HG03378 (cell line): Measurements from ENCODE around the gene CEP41.
"Not testable (repeated sequence)": the region's sequence is repeated elsewhere in the genome, so short reads cannot be mapped to it uniquely, and the experiment has no call there.

ENCODE experiments used
- ATAC-seq: cut with Tn5 transposase; IDR thresholded peaks from one replicate; pipeline ENCODE4 v1.9.1; 2021; ENCODE audit warnings: mild to moderate bottlenecking, moderate library complexity; ENCODE audit not compliant: unreplicated experiment

Gene CEP41

DNA sequence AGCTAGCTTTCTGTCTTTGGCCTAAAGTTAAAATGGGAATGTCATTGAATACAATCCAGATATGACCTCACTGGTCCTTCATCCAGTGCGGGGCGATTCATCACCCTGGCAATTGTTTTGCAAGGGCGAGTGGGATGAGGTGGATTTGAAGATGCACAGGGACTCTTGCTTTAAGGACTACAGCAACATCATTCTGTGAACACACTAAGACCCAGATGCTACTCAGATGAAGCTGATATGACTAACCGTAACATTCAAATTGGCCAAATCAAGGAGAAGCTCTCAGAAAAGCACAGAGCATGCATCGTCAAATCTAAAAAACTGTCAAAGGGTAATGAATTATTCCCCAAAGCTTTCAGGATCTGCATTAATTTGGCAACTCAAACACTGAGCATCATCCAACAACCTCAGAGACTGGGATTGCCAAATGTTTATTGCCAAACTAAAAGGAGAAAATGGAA lies 47.7 kb downstream of the CEP41 start:
- no peak for ATAC-seq

DNA sequence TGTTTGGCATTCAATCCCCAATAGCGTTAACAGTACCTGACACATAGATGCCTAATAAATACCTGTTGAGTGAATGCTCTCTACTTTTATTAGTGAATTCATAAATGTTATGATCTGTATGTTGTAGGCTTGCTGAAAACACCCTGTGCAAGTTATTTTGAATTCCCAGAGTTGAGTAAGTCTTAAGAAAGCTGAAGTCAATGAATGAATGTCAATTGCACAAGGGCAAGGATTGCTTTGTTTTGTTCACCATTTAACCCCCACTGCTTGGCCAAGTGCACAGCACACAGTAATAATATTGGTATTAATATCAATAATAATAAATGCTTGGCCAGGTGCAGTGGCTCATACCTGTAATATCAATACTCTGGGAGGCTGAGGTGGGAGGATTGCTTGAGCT lies 50.3 kb downstream of the CEP41 start:
- no peak for ATAC-seq

DNA sequence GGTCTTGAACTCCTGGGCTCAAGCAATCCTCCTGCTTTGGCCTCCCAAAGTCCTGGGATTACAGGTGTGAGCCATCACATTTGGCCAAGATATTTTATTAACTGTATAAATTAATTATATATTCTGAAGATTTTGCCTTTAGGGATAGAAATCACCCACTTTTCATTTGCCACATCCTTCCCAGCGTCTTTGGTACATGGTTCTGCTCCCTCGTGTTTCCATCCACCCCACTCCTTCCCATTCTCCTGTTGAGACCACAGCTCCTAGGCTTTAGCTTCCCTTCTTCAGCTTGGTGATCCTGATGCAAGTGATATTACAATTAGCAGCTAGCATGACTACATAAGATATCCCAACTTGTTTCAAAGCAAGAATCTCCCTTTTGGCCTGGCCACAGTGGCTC lies 52.1 kb downstream of the CEP41 start:
- ATAC-seq, result no peak

DNA sequence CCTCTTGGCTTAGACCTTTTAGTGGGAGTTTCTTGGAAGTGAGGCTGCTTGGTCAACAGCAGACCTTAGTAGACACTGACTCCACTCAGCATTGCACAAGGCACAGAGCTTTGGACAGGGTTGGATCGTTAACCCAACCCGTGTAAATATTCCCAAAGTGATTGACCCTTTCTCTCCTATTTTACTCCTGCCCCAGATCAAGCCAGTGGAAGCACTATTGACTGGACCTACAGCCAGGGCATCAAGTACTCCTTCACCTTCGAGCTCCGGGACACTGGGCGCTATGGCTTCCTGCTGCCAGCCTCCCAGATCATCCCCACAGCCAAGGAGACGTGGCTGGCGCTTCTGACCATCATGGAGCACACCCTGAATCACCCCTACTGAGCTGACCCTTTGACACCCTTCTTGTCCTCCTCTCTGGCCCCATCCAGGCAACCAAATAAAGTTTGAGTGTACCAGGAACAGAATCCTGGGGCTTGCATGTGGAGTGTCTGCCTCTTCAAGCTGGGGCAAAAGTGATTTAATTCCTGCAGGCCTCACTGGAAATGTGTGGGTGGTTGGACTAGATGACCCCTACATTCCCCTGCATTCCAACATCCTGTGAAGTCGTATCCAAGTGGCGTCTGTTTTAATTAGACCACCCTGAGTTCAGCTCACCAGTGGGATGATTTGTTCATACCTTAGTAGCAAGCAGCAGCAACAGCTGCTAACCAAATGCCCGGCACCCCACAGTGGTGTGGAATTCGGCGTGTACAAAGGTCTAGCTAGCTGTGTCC lies 53.0 kb downstream of the CEP41 start:
- no peak for ATAC-seq

DNA sequence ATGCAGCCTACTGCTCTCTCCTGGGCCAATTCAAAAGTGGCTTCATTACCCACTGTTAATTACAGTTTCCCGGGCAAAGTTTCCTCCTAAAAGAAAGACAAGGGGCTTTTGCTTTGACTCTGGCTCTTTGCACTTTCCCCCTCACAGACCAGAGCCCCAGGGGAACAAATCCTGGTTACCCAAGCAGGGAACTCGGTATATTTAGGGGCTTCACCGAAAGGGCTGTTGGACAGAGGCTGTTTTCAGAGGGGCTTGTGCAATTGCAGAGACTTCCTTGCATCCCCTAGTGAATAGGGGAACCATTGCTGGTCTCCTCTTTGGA lies 53.5 kb downstream of the CEP41 start:
- no peak for ATAC-seq

DNA sequence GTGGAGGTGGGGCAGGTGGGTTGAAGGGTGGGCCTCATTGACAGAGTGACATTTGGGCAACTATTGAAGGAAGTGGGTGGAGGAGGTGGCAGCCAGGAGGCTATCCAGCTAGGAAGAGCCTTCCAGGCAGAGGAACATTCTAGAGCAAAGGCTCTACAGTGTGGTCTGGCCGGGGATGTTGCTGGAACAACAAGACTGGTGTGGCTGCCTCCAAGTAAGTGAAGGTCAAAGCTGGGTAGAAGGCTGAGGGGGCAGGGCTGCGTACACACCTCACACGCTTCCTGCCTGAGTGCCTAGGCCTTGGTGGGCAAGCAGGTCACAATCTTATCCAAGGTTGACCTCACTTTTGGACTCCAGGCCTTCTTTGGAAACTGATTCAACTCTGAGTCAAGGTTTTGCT lies 53.9 kb downstream of the CEP41 start:
- ATAC-seq, result no peak

DNA sequence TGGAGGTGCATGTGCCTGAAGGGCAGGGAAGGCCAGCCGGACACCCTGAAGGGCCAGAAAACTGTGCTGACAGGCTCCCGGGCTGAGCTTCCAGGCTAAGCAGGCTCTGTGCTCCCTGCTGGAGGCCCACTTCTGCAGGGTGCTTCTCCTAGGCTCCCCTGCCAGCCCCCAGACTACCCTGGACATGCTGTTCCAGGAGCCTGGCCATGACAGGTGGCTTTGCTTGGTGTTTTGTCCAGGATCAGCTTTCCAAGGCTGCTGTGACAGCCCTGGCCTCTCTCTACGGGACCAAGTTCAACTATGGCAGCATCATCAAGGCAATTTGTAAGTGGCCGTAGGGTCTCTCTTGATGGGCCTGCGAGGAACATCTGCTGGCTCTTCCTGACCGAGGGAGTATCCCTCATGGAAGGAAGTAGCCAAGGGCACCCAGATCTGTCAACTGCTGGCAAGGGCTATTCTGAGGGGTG lies 55.2 kb downstream of the CEP41 start:
- no peak for ATAC-seq

DNA sequence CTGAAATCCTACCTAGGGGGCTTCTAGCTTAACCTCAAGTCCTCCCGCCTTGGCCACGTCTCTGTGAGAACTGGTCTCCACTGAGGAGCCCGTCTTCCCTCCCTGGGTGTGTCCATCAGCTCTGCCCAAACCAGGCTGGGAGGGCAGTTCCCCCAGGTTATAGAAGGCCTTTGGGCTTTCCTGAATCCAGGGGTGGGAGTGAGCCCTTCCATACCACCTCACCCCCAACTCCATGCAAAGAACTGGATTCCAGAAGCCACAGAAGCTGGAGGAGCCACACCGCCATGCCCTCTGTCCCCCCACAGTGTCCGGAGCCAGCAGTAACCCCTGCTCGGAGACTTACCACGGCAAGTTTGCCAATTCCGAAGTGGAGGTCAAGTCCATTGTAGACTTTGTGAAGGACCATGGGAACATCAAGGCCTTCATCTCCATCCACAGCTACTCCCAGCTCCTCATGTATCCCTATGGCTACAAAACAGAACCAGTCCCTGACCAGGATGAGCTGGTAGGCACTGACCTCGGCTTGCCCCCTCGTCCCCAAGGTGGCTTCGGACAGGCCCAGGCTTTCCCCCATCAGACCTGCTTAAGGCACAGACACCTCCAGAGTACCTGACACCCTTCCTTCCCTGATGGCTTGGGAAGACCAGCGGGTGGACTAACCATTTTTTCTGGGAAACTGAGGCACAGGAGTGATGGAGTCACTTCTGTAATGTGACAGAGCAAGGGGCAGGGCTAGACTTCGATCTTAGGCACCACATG lies 55.8 kb downstream of the CEP41 start:
- no peak for ATAC-seq

DNA sequence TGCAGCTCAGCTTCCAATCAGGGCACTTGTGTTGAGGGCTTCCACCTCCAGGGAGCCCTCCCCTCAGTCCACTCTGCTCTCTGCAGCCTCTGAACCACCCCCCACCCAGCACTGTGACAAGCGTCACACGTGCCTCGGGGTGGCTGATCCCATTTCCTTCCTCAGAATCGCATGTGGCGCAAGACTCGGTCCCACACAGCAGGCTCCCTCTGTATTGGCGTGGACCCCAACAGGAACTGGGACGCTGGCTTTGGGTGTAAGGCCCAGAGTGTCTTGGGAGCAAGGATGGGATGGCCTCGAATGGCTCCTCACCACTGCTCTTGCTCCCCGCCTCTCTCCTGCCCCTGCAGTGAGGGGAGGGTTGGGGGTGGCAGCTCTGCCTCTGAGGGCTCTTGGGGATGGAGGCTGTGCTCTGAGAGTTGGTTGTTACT lies 56.4 kb downstream of the CEP41 start:
- ATAC-seq, result no peak

DNA sequence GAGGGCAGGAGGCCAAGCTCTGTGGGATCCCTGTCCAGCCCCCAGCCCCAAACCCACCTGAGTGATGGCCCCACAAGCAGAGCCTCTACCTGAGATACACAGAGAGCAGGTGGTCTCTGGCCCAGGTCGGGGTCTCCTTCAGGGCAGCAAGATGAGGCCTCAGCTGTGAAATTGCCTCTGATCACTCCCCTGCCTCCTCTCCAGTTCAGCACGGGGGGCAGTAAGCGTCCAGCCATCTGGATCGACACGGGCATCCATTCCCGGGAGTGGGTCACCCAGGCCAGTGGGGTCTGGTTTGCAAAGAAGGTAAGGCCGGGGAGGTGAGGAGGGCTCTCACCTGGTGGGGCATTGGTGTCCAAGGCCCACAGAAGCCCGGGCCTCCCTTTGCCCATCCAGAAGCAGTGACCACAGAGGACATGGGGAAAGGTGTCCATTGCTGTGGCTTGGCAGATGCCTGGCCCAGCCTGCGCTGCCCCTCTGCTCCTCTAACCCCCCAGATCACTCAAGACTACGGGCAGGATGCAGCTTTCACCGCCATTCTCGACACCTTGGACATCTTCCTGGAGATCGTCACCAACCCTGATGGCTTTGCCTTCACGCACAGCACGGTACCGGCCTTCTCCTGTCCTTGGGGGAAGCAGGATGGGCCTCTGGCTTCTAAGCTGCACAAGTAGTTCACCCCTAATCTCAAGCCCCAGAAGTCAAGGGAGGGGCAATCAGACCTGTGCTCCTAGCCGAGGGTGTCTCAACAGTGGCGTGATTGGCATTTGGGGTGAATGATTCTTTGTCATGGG lies 57.4 kb downstream of the CEP41 start:
- no peak for ATAC-seq

DNA sequence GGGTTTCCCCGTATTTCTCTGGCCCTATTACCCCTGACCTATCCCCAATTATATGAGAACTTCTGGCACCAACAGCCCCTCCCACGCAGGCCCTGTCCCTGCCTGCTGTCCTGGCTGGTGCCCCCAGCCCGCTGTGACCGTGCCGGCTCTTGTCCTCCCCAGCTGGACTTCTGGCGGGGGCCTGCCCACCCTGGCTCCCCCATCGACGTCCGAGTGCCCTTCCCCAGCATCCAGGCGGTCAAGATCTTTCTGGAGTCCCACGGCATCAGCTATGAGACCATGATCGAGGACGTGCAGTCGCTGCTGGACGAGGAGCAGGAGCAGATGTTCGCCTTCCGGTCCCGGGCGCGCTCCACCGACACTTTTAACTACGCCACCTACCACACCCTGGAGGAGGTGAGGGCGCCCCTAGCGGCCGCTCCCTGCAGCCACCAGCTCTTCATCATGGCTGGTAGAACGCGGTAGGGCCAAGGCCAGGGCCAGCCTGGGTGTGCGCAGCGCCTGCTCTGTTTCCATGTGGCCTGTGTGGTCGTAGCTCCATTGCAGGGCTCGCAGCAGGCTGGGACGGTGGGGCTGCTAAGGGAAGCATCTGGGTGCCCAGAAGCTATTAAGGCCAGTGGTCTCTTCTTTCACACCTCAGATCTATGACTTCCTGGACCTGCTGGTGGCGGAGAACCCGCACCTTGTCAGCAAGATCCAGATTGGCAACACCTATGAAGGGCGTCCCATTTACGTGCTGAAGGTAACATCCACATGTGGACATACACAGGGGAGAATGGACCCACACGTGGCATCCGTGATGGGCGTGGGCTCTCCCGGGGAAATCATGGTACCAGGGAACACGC lies 59.1 kb downstream of the CEP41 start:
- no peak for ATAC-seq

DNA sequence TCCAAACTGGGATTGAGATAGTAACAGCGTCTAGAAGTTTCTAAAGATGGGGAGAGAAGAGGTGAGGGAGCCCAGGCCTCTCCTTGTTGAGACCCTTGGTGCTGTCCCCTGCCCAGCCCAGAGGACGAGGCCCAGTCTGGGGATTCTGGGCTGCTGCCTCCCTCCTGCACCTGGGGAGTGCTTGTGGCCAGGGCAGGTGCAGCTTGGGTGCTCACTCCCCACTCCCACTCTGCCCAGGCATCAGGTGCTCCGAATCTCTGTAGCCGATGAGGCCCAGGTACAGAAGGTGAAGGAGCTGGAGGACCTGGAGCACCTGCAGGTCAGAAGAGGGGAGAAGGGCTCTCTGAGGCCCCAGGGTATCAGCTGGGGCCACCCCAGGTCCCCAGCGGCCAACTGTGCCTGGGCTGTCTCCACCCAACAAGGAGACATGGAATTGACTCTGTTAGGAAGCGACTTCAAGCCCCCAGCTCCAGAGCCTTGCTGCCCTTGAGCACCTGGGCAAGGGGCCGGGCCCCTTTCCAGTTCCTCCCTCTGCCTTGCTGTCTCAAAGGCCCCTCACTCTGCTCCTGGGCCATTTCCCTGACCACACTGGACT lies 59.9 kb downstream of the CEP41 start:
- ATAC-seq, result no peak

DNA sequence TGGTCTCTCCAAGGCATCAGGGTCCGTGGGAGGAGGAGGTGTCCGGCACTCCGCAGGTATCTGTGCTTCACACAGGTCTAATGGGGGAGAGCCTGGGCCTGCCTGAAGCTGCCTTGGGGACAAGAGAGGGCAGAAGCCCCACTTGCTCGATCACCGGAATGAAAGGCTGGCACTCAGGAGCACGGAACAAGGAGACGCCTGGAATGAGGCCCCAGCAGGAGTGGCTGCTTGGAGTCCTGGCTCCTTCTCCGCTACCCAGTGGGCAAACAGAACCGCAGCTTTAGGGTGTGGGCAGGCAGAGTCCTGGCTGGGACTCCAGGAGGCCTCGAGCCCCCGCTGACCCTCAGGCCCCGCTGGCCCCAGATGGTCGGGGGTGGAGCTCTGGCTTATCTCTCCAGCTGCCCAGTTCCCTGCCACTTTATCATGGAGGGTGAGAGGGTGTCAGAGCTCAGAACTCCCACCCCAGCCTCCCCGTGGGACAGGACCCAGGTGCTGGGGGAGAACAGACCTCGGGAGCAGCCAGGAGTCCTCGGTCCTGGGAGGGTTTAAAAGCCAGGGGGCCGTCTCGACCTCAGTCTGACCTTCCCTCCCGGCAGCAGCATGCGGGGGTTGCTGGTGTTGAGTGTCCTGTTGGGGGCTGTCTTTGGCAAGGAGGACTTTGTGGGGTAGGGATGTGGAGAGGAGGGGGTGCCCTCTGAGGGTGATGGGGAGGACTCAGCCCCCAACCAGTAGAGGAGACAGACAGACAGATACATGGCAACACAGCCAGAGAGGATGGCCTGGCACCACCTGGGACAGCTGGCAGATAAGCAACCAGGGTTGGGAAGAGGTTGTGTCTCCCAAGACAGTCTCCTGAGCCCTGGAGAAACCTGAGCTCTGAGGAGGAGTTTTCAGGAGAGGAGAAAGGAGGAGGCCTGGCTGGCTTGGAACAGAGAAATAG lies 60.6 kb downstream of the CEP41 start, which contains the start of gene CPA1:
CPA1 (plus strand) TSS at position 574 of the 940 bp plus-strand sequence; CDS start at position 601, 27 bp downstream.
- ATAC-seq, result no peak

DNA sequence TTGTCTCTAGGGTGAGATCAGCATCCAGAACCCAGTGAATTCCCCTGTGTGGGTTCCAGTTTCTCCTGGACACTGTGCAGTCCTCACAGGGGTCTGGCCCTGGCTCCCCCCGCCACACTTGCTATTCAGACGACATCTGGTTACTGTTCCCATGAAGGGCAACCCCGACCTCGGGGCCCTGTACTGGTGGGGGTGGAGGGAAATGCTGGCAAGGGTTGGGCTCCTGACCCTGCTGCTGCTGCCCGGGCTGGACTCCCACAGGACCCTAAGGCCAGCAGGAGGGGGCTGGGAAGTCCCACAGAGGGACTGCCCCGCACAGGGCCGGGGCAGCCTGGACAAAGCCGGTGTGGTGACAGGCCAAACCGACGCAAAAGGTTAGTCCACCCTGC lies 61.3 kb downstream of the CEP41 start:
- no peak for ATAC-seq

DNA sequence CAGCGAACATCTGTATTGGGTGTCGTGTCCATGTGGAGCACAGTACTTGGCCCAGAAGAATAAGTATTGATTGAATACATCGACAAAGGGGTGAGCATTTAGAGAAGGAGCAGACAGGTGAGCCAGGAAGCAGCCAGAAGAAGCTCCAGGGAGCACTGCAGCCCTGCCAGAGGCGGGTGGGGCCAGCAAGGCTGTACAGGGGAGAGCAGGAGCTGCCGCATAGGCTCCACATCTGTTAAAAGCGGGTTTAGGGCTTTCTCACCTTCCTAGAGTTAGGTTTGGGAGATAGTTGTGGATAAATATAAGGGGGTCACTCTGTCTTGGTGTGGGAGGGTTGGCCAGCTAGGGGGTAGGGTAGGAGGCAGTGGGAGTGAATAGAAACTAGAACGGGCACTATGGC lies 61.8 kb downstream of the CEP41 start:
- ATAC-seq, result no peak

DNA sequence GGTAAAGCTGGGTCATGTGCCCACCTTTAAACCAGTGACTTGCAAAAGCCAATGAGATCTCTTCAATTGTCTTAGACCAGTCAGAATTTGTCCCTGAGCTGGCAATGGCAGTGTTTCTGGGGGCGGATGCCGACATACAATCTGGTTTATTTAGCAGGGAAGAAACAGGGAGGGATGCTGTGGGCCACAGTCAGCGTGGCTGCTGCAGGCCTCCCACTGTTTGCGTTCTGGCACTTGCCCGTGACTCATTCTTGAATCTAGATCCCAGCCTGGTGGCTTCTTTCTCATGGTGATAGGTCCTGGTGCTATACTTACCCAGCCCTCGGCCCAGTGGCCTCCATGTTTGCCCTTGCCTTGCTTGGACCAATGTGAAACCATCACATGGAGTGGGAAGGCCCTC lies 63.6 kb downstream of the CEP41 start:
- ATAC-seq, result no peak

DNA sequence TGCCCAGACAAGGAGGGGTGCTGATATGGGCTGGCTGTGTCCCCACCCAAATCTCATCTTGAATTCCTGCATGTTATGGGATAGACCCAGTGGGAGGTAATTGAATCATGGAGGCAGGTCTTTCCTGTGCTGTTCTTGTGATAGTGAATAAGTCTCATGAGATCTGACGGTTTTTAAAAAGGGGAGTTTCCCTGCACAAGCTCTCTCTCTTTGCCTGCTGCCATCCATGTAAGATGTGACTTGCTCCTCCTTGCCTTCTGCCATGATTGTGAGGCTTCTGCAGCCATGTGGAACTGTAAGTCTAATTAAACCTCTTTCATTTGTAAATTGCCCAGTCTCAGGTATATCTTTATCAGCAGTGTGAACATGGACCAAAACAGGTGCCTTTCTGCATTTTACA lies 64.4 kb downstream of the CEP41 start:
- ATAC-seq, result not testable (repeated sequence)

DNA sequence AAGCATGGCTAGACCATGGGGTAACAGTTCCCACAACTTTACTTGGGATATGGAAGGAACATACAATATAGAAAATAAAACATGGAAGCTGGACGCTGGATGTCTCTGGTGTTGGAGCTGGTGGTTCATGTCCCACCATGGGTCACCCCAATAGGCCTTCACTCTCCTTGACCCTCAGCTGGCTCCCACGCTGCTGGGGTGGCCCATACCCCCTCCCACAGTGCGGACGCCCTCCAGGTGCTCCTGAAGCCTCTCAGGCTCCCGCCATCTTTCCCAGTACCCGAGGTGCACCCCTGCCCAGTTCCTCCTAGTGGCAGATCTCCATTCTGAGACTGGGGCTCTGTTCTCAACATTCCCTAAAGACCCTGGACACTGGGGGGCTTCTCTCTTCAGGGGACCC lies 66.3 kb downstream of the CEP41 start:
- no peak for ATAC-seq
